ENCODE results near the gene MLIP.

The MLIP gene

GRCh38 chr6:54157405-54157804 is 46.2 kb downstream of the MLIP start:
- H3K4me3 ChIP-seq (replicated peaks; ENCODE audit: low read depth, low read length) = no peak overlapping the region
- TF ChIP-seq CTCF (IDR thresholded peaks at IDR 0.05; ENCODE audit: low read depth, low read length, missing control alignments) = no peak
- no peak for DNase-seq (ENCODE audit: extremely low read depth, low read depth)

GRCh38 chr6:54173089-54173488 is 61.8 kb downstream of the MLIP start:
- TF ChIP-seq CTCF (IDR thresholded peaks at IDR 0.05; ENCODE audit: low read depth, low read length, missing control alignments) = no peak
- no peak for DNase-seq (ENCODE audit: extremely low read depth, low read depth)
- H3K4me3 ChIP-seq (replicated peaks; ENCODE audit: low read depth, low read length) = no peak overlapping the region

- no peak for DNase-seq (ENCODE audit: extremely low read depth, low read depth)
- no peak for TF ChIP-seq CTCF (IDR thresholded peaks at IDR 0.05; ENCODE audit: low read depth, low read length, missing control alignments)
- no peak overlapping the region for H3K4me3 ChIP-seq (replicated peaks; ENCODE audit: low read depth, low read length)
These were observed 67.9 kb downstream of the MLIP start for GRCh38 chr6:54179152-54179551.

- no peak for TF ChIP-seq CTCF (IDR thresholded peaks at IDR 0.05; ENCODE audit: low read depth, low read length, missing control alignments)
These were observed 72.4 kb downstream of the MLIP start for GRCh38 chr6:54183616-54184015.

GRCh38 chr6:54185885-54186284 is 74.6 kb downstream of the MLIP start:
- no peak for TF ChIP-seq CTCF (IDR thresholded peaks at IDR 0.05; ENCODE audit: low read depth, low read length, missing control alignments)
- no peak overlapping the region for H3K4me3 ChIP-seq (replicated peaks; ENCODE audit: low read depth, low read length)
- no peak for DNase-seq (ENCODE audit: extremely low read depth, low read depth)

More at GRCh38 chr6:54183616-54184015, 72.4 kb downstream of the MLIP start:
- DNase-seq (ENCODE audit: extremely low read depth, low read depth) = no peak
- H3K4me3 ChIP-seq (replicated peaks; ENCODE audit: low read depth, low read length) = no peak overlapping the region

GRCh38 chr6:54188846-54189245 is 77.6 kb downstream of the MLIP start:
- H3K4me3 ChIP-seq (replicated peaks; ENCODE audit: low read depth, low read length) = no peak overlapping the region
- DNase-seq (ENCODE audit: extremely low read depth, low read depth) = no peak
- no peak for TF ChIP-seq CTCF (IDR thresholded peaks at IDR 0.05; ENCODE audit: low read depth, low read length, missing control alignments)

- no peak overlapping the region for H3K4me3 ChIP-seq (replicated peaks; ENCODE audit: low read depth, low read length)
- no peak for TF ChIP-seq CTCF (IDR thresholded peaks at IDR 0.05; ENCODE audit: low read depth, low read length, missing control alignments)
- DNase-seq (ENCODE audit: extremely low read depth, low read depth) = no peak
These were observed 80.2 kb downstream of the MLIP start for GRCh38 chr6:54191461-54191860.
